GM10847 (cell line): Measurements from ENCODE around the gene ABLIM1.

Experiments
- POLR2A ChIP-seq: IDR thresholded peaks from 2 replicates; pipeline ENCODE4 v1.6.1; 2011; ENCODE audit not compliant: insufficient read length; ENCODE audit errors: extremely low read depth

The ABLIM1 gene

DNA sequence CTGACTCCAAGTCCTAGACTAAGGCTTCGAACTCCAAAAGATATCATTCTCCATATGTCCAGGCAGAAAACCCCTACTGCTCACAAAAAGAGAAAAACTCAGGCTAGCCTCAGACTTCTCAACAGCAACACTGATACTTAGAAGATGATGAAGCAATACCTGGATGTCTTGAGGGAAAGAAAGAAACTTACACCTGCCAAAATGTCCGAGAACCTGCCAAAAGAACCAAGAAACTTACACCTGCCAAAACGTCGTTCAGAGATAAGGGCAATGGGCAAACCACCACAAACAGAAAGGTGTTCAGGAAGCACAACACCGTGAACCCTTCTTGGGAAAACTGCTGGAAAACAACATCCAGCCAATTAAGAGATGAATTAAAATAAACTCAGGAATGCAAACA is 15.3 kb downstream of the ABLIM1 start:
- no peak for TF ChIP-seq POLR2A

DNA sequence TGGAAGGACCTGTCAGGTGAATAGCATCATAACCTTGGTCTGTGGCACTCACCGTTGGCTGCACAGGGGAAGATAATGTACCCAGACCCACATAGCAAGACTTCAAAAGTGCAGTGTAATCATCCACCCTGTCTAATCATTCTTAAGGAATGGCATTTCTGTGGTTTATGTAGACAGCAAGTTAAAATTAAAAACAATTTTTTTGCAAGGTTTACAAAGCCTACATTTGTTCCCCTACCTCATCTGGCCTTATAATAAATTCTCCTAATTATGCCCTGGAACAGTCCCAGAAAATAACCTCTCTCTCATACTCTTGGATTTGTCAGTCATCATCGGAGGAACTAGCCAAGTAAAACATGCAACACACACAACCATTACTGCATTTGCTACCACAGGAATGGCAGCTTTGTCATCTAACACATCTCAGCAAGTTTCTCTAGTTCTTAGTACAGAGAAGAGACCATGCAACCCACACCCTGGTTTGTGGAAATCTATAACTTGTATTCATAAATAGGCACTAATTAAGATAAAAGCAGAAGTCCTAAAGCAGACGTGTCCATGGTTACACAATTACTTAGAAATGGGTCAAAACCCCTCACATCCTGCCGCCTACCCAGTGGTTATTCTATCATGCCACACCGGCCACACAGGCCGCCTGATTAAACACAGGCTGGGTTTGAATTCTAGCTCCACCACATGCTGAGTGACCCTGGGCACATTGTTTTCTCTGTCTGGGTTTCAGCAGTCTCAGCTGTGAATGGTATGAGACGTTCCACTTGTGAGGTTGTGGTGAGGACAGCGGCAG is 19.1 kb downstream of the ABLIM1 start:
- TF ChIP-seq POLR2A, result no peak

DNA sequence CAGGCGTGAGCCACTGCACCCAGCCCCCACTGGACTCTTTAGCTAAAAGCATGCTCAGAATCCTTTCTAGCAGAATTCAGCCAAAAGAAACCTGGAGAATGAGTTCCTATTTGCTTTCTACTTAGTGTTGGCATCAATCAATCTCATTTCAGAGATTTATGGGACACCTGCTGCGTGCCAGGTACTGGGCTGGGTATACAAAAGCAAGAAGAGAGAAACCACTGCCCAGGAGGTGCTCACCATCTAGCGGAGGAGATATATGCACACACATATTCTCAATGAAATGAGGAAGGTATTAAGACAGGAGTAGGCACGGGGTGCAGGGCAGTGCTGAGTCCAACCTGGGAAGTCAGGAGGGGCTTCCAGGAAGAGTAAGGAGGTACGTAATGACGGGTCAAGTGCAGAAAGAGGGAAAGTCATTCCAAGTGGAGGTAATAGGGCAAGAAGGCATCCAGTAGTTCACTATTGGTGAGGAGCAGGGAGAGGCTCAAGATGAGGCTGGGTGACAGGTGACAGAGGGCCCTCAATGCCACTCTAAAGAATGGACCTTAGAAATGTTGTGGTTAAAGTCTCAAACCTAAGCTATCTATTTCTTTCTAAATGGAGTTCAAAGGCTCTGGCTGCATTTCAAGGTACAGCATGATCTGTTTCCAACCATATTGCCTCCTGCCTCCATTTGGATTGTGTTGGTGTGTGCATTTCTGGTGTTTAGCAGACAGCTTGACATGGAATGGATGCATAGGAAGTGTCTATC is 22.1 kb downstream of the ABLIM1 start:
- TF ChIP-seq POLR2A, result no peak

DNA sequence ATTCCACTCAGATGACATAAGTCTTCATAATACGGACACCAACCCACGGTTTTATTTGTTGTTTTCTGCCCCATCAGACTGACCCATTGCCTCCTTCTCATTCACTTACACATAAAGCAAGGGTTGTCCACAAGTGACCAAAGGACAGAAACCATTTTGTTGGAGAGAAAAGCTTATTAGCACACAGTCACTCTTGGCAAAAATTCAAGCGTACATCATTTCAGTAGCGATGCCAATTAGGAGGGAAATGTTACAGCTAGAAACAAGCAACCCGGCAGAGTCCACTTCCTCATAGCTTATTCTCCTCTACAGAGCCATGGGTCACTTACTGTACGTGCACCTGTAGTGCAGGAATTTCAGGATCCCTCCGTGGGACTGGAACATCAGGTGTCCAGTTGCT is 23.0 kb downstream of the ABLIM1 start:
- TF ChIP-seq POLR2A, result no peak

DNA sequence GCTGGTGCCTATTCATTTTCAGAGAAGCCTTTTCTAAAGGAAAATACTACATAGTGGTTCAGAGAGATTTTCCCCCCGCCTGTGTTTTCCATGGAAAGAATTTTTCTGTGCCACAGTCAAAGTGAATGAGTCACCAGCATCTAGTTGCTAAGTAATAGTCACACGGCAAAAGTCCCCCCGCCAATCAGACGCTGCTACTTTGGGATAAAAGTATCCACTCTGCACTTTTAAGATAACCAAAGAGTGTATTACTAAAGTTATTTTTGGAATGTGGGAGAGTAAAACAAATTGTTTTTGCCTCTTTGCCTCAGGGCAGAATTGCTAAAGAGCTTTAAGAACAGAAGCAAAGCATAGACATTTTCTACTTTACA is 23.5 kb downstream of the ABLIM1 start:
- TF ChIP-seq POLR2A, result no peak

DNA sequence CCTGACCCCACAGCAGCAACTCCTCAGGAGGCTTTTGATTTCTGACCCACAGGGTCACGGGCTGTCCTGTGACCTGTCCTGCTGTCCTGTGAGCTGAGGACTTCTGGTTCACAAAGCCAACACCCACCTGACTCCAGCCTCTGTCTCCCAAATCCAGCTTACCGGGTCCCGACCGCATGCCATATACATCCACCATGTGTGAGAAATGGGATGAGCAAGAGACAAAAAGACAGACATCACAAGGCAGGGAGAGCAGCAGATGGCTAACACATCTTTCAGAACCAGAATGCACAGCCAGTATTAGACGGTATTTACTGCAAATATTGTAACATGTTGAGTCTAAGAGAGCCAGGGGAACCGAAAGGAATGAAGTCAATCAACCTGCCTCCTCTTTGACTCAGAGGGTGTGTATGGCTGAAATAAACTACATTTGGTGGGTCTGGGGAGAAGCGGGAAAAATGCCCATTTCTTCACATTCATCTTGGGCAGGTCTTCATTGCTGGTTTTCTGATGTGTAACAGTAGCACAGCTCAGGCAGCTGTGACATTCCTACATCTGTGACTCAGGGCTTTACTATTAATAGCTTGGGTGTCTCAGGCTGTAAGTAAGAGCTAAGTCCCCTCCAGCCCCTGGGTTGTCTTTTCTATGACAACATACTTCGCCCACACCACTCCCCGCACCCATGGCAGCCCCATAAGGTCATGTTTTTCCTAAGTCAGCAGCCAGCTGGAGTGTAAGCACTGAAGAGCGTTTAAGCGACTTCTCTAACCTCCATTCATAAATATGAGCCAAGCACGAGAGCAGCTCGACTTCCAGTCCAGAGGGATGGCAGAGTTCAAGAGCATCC is 25.0 kb downstream of the ABLIM1 start:
- no peak for TF ChIP-seq POLR2A

DNA sequence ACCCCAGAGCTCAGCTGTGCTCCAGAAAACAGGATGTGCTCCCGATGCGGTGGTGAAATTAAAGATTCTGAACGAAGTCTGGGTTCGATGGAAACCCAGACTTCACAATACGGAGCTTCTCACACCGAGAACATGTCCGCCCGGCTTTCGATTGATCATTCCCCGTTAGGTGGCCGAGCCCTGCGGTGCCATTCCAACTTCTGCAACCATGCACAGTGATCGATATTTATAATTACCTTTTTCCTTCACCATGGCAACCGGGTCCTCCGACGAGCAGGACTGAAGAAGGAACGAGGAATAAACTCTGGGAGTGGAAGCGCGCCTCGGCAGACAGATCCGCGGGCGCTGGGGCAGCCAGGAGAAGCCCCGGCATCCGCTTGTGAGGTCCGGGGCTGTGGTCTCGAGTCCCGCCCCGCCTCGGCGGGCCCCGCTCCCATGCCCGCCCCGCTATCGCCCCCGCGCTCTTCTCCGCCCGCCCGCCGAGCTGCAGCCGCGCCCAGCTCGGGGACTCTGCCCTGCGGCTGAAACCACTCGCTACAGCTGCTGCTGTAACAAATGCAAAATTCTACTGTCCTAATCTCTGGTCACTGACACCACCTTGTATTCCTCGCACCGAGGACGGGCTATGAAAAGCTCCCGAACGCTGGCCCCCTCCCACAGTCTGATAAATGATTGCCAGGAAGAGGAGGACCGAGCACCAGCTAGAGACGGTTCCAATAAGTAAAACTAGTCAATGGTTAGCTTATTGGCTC is 26.2 kb downstream of the ABLIM1 start:
- no peak for TF ChIP-seq POLR2A

DNA sequence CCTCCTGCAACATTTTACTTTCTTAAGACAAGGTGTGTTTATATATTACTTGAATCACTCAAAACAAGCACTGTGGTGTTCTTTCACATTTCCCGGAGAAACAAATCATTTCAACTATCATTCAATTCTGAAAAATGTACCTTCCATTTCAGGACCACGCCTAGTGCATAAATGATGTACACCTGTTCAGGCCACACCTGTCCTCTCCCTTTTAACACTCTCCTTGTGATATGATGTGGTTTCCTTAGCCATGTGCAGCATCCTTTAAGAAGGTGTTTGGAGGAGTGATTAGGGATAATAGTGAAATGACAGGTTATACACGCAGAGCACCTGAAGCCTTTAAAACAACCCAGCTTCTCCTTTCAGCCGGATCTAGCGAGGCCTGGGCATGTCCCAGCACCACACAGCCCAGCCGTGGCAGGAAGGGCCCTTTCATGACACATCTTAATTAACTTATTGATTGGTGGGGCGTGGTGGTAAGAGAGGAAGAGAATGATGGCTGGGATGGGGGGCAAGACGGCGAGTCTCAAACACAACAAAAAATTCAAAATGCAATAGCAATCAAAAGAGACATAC is 26.9 kb downstream of the ABLIM1 start:
- TF ChIP-seq POLR2A, result no peak

DNA sequence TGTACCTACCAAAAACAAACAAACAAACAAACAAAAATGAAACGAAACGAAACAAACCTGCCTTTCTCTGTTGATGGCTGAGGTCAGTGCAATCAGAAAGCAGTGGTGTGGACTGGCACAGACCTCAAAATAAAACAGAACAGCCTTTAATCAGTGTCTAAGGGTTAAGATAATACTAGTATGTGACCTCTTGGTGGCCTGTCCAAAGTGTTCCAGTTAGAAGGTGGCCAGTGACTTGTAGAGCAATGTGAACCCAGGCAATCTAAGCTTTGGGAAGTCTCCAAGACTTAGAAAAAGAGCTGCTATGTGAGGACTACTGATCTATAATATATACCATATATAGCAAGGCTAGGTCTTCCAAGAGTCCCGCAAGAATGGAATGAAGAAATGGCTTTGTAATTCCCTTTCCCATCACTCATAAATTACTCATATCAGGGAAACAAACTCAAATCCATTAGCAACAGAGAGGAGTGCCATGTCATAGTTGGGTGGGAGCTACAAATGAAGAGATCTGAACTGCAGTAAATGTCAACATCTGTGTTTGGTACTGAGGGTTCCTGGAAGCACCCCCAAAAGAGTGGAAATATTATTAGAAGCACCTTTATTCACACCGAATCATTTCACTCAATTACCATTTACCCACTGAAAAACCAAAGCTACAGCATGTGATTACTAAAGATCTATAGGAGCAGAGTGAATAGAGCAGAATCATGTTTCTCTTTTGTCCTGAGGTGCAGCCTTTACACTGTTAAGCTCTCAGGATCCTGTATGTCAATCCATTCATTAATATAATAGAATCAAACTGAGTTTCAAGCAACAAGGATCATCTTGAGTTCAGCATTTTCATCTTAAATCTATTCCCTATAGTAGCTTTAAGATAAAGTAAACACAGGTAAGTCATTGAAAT is 28.0 kb downstream of the ABLIM1 start:
- TF ChIP-seq POLR2A, result no peak

DNA sequence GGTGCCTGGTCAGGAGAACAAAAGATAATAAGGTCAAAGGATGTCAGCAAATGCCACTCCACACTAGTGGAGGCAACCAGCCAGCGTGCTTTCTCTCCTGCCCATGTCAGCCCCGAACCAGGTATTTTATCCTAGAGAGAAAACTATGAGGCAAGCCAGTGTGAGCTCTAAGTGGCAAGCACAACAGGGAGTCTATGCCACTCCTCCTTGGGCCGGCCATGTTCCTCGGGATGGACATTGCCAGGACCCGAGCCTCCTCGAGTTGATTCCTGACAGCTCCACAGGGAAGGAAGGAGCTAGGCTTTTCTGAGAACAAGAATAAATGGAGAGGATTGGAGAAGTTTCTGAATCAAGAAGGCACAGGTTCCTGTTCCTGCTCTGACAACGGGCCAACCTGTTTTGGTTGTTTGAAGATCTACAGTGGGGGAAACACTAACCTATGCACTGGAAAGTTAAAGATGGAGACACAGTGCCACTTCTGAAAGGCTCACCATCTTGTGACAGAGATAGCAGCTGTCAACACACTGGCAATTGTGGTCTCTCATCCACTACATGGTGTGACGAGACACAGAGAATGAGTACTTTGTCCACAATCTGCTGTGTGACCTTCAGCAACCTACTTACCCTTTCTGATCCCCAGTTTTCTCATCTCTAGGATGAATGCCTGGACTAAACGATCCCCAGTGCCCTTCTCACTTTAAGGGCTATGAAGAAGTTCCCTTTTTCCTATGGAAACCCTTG is 28.8 kb downstream of the ABLIM1 start:
- TF ChIP-seq POLR2A, result no peak

DNA sequence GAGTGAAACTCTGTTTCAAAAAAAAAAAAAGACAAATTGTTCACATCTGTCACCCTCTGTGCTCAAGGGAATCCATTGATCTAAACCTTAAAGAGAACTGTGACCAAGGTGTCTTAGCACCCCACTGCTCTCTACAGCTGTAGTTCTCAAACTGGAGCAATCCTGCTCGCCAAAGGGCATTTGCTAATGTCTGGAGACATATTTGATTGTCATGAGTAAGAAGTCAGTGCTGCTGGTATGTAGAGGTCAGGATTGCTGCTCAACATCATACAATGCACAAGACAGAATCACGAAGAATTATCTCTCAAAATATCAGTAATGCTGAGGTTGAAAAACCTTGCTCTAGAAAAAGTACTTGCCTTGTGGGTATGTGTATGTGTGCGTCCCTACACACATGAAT is 30.0 kb downstream of the ABLIM1 start:
- TF ChIP-seq POLR2A, result no peak

DNA sequence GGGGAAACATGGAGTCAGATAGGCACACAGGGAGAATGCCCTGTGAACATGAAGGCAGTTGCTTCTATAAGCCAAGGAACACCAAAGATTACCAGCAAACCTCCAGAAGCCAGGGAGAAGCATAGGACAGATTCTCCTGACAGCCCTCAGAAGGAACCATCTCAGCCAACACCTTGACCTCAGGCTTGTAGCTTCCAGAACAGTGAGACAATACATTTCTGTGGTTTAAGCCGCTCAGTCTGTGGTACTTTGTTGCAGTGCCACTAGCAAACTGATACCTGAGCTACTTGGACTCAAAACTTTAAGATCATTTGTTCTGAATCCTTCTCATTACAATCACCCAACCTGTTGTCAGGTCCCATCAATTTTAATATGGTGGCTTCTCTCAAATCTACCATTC is 31.2 kb downstream of the ABLIM1 start:
- no peak for TF ChIP-seq POLR2A
